Calu3 (cell line): ENCODE results near the gene IL1R2. TPM values are rescaled to one million over a fixed set of nuclear protein-coding genes. Genes with fewer than 3 reads are reported as not detected.

Source experiments
- BruUV-seq: library from RNA; stranded (reverse); fragments of 400-500 nt; replicated peaks from 2 replicates; lab custom pipeline; 2021; lab: Mats Ljungman, UMichigan
- CTCF ChIA-PET: fragments of 300-600 bp; sonication (Branson Sonifier 250); formaldehyde crosslinking; loops from one replicate; lab custom pipeline; 2022; ENCODE audit warnings: antibody characterized with exemption; lab: Charles Lee
- DNase-seq: peaks from one replicate; pipeline ENCODE4 v3.0.0; 2022
- H3K27ac Mint-ChIP-seq: one replicate; pipeline ENCODE4 v1.8.0; 2022; ENCODE audit warnings: mixed read lengths; ENCODE audit not compliant: unreplicated experiment
- H3K27me3 Mint-ChIP-seq: one replicate; pipeline ENCODE4 v1.8.0; 2022; ENCODE audit warnings: mixed read lengths; ENCODE audit not compliant: unreplicated experiment
- H3K36me3 Mint-ChIP-seq: one replicate; pipeline ENCODE4 v1.8.0; 2022; ENCODE audit warnings: mild to moderate bottlenecking, moderate library complexity, mixed read lengths; ENCODE audit not compliant: insufficient read depth, unreplicated experiment
- H3K4me1 Mint-ChIP-seq: one replicate; pipeline ENCODE4 v1.8.0; 2022; ENCODE audit warnings: mild to moderate bottlenecking, low read depth, mixed read lengths; ENCODE audit not compliant: unreplicated experiment
- H3K4me3 Mint-ChIP-seq: one replicate; pipeline ENCODE4 v1.8.0; 2022; ENCODE audit warnings: mild to moderate bottlenecking, low read depth, moderate library complexity, mixed read lengths; ENCODE audit not compliant: unreplicated experiment
- H3K9me3 Mint-ChIP-seq: one replicate; pipeline ENCODE4 v1.8.0; 2022; ENCODE audit warnings: low read depth, mixed read lengths; ENCODE audit not compliant: unreplicated experiment
- CTCF ChIP-seq: fragments of 200-600 bp; IDR thresholded peaks from one replicate; pipeline ENCODE4 v1.8.0; 2022; ENCODE audit warnings: antibody characterized with exemption; ENCODE audit not compliant: unreplicated experiment
- intact Hi-C: fragments of 100-400 bp; cut with micrococcal nuclease; formaldehyde crosslinking; loops from one replicate; pipeline ENCODE4 v1.10.0; 2022; ENCODE audit not compliant: unreplicated experiment
- total RNA-seq: library from RNA; stranded (reverse); gene quantifications from 2 replicates; pipeline ENCODE4 v1.2.3, GENCODE V29; 2022

IL1R2 gene
- total RNA-seq, 1 experiment from 2014 or later: not detected

- intact Hi-C loops: loop anchor here (10.0 kb wide), 2 partner anchors 333 to 423 kb away; partner anchors contain the start of gene IL18R1
- H3K27me3 Mint-ChIP-seq: no peaks in the 10 kb centered on the region
- no peak overlapping the region for H3K4me3 Mint-ChIP-seq
- CTCF ChIA-PET: interaction anchor here (0.7 kb wide), 1 partner anchor 246 kb away, joined by 4 read pairs; no protein-coding TSS in a partner anchor
- no peak overlapping the region for H3K27ac Mint-ChIP-seq
- peaks cover 15% of the 10 kb centered on the region for H3K4me1 Mint-ChIP-seq
- no peak for DNase-seq
- TF ChIP-seq CTCF: no peak
- H3K36me3 Mint-ChIP-seq: no peaks in the 10 kb centered on the region
- no TSS peak for BruUV-seq
- H3K9me3 Mint-ChIP-seq: no peaks in the 10 kb centered on the region
Measured at GRCh38 chr2:102021779-102022178, 30.0 kb downstream of the IL1R2 start.

GRCh38 chr2:102022884-102023539 lies 31.3 kb downstream of the IL1R2 start:
- CTCF ChIA-PET: no interaction called here
- no TSS peak for BruUV-seq

GRCh38 chr2:102024410-102024809 lies 32.6 kb downstream of the IL1R2 start:
- H3K36me3 Mint-ChIP-seq: no peaks in the 10 kb centered on the region
- H3K9me3 Mint-ChIP-seq: no peaks in the 10 kb centered on the region
- no peaks in the 10 kb centered on the region for H3K27me3 Mint-ChIP-seq
- TF ChIP-seq CTCF: no peak
- no peak overlapping the region for H3K27ac Mint-ChIP-seq
- no peak overlapping the region for H3K4me3 Mint-ChIP-seq
- CTCF ChIA-PET: interaction anchor here (0.9 to 1.7 kb wide), 3 partner anchors 9 to 142 kb away, joined by 5 to 10 read pairs (median 6); no protein-coding TSS in a partner anchor
- no TSS peak for BruUV-seq
- DNase-seq: no peak
- intact Hi-C loops: loop anchor here (10.0 kb wide), 2 partner anchors 330 to 420 kb away; partner anchors contain the start of gene IL18R1
- peaks cover 15% of the 10 kb centered on the region for H3K4me1 Mint-ChIP-seq

More at GRCh38 chr2:102022884-102023539, 31.3 kb downstream of the IL1R2 start:
- Mint-ChIP-seq H3K9me3 (no peaks in the 10 kb centered on the region), H3K36me3 (no peaks in the 10 kb centered on the region), H3K4me1 (peaks cover 15% of the 10 kb centered on the region), H3K27me3 (no peaks in the 10 kb centered on the region), H3K27ac (no peak overlapping the region), H3K4me3 (no peak overlapping the region)
- TF ChIP-seq CTCF: no peak
- intact Hi-C loops: loop anchor here (10.0 kb wide), 2 partner anchors 332 to 422 kb away; partner anchors contain the start of gene IL18R1
- DNase-seq: no peak

GRCh38 chr2:102025016-102025501 lies 33.3 kb downstream of the IL1R2 start:
- H3K4me3 Mint-ChIP-seq: no peak overlapping the region
- no TSS peak for BruUV-seq
- CTCF ChIA-PET: interaction anchor here (0.7 to 1.7 kb wide), 5 partner anchors 8 to 216 kb away, joined by 4 to 10 read pairs (median 5); no protein-coding TSS in a partner anchor
- peaks cover 2% of the 10 kb centered on the region for H3K9me3 Mint-ChIP-seq
- DNase-seq: no peak
- H3K27ac Mint-ChIP-seq: no peak overlapping the region
- no peaks in the 10 kb centered on the region for H3K36me3 Mint-ChIP-seq
- no peaks in the 10 kb centered on the region for H3K27me3 Mint-ChIP-seq
- H3K4me1 Mint-ChIP-seq: peaks cover 15% of the 10 kb centered on the region
- TF ChIP-seq CTCF: no peak
- intact Hi-C loops: loop anchor here (1.0 to 10.0 kb wide), 4 partner anchors 82 to 420 kb away; partner anchors contain the start of gene IL18R1
